GM23338 (cell line): ENCODE data around the gene WIPF1.

Experiments used
- CTCF ChIP-seq, 2 experiments: fragments of 200-600 bp in 1 of 2; sonication (generic) in 1 of 2; conservative IDR thresholded peaks; 2 replicates each; pipeline versions ENCODE4 v1.5.1 to v1.6.1; 2016 to 2017; ENCODE audit warnings: antibody characterized with exemption in 2 of 2, low read depth in 2 of 2, mild to moderate bottlenecking in 2 of 2, moderate library complexity in 1 of 2
- EZH2 ChIP-seq: fragments of 200-600 bp; sonication (generic); IDR thresholded peaks from one replicate; pipeline ENCODE4 v1.8.0; 2017; ENCODE audit warnings: antibody characterized with exemption, mild to moderate bottlenecking, low read depth; ENCODE audit not compliant: unreplicated experiment
- EZH2phosphoT487 ChIP-seq: fragments of 200-600 bp; sonication (generic); IDR thresholded peaks from one replicate; pipeline ENCODE4 v1.8.1; 2018; ENCODE audit warnings: antibody characterized with exemption; ENCODE audit not compliant: unreplicated experiment
- NANOG ChIP-seq: IDR thresholded peaks from 2 replicates; pipeline ENCODE4 v1.6.1; 2016; ENCODE audit warnings: antibody characterized with exemption, borderline replicate concordance

- TF ChIP-seq CTCF (conservative IDR thresholded peaks at IDR 0.05; ENCODE audit: low read depth in 2 of 2) (no peak), EZH2 (no peak), NANOG (no peak), EZH2phosphoT487 (no peak)
Measured at GRCh38 chr2:174588463-174588862, 9.1 kb downstream of the WIPF1 start.
